Activated CD4-positive, alpha-beta memory T cell treated with anti-CD3 and anti-CD28 coated beads, Interleukin-2, amount 10 ng/mL, durations not matched to agents 7 days and 5 days (primary cell): Measurements from ENCODE around the gene HSD3B7. TPM values are rescaled to one million over a fixed set of nuclear protein-coding genes. Genes with fewer than 3 reads are reported as not detected.
"Not testable (repeated sequence)": the region's sequence is repeated elsewhere in the genome, so short reads cannot be mapped to it uniquely, and the experiment has no call there.

Experiments used
- CTCF ChIA-PET: fragments of 350-600 bp; sonication (Branson Sonifier 250); formaldehyde crosslinking; loops from one replicate; lab custom pipeline; 2021; ENCODE audit warnings: antibody characterized with exemption, inconsistent platforms; lab: Charles Lee
- POLR2A ChIA-PET: fragments of 350-600 bp; sonication (Branson Sonifier 250); formaldehyde crosslinking; loops from one replicate; lab custom pipeline; 2021; ENCODE audit warnings: antibody characterized with exemption; lab: Charles Lee
- DNase-seq: peaks from one replicate; pipeline ENCODE4 v3.0.0-alpha.2; 2020
- H3K27ac Mint-ChIP-seq: one replicate; pipeline ENCODE4 v1.8.0; 2021; ENCODE audit warnings: mild to moderate bottlenecking, mixed read lengths
- H3K27me3 Mint-ChIP-seq: one replicate; pipeline ENCODE4 v1.8.0; 2021; ENCODE audit warnings: mixed read lengths
- H3K36me3 Mint-ChIP-seq: one replicate; pipeline ENCODE4 v1.8.0; 2021; ENCODE audit warnings: low read depth, mixed read lengths
- H3K4me1 Mint-ChIP-seq: one replicate; pipeline ENCODE4 v1.8.0; 2021; ENCODE audit warnings: mixed read lengths
- H3K4me3 Mint-ChIP-seq: one replicate; pipeline ENCODE4 v1.8.0; 2021; ENCODE audit warnings: mild to moderate bottlenecking, mixed read lengths
- H3K9me3 Mint-ChIP-seq: one replicate; pipeline ENCODE4 v1.8.0; 2021; ENCODE audit warnings: mixed read lengths
- total RNA-seq, 2 experiments: library from RNA; stranded (reverse); gene quantifications; one replicate each; pipeline ENCODE4 v1.2.3, GENCODE V29; 2021

The HSD3B7 gene
- total RNA-seq = 1 to 10 TPM; 7.1 to 7.5 TPM

DNA sequence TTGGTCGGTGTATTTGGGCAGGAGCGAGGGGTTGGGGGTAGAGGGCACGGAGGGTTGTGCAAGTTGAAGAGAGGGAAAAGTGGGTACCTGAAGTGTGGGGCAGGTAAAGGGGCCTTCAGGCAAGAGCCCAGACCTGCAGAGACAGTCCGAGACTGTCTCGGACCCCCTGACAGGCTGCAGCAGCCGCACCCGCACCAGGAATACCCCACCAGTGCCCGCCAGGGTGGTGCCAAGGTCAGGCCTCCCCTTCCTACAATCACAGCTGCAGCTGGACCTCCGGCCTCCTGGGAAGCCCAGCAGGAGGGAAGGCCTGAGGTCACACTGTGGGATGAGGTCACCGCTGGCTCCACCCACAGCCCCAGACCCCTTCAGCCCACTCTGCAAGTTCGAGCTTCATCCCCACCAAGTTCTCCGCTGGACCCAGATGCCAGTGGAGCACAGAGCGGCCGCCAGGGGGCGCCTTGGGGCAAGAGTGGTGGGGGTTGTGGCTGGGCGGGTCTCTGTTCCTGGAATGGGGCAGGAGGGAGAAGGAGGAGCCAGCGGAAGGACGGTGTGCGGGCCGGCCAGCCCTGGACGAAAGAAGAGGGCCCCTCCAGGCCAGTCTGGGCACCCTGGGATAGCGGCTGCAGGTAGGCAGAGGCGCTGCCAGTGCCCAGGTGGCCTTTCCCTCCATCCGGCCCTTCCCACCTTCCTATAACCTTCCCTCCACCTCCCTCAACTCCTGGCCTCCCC, at the start of gene HSD3B7:
Gene HSD3B7 (plus strand): TSS at position 539 of the 732 bp plus-strand sequence. CDS start 452 bp downstream, outside the sequence.
- Mint-ChIP-seq H3K9me3 (no peaks in the 10 kb centered on the region), H3K27ac (no peak within 1 kb of the TSS), H3K36me3 (peaks cover 21% of the 10 kb centered on the region), H3K4me3 (peak within 1 kb of the TSS; percentile 39), H3K4me1 (peaks cover 14% of the 10 kb centered on the region), H3K27me3 (no peaks in the 10 kb centered on the region)
- POLR2A ChIA-PET = interaction anchor here (0.6 to 2.0 kb wide), 9 partner anchors 9 to 884 kb away, joined by 3 to 9 read pairs (median 5); partner anchors contain the start of genes FUS, KAT8, SETD1A and ZNF646
- peak; percentile 85 for DNase-seq
- CTCF ChIA-PET = interaction anchor here (0.6 to 4.1 kb wide), 21 partner anchors 10 to 1152 kb away, joined by 3 to 36 read pairs (median 4); partner anchors contain the start of genes KAT8, VKORC1, ZNF646 and ZNF668

DNA sequence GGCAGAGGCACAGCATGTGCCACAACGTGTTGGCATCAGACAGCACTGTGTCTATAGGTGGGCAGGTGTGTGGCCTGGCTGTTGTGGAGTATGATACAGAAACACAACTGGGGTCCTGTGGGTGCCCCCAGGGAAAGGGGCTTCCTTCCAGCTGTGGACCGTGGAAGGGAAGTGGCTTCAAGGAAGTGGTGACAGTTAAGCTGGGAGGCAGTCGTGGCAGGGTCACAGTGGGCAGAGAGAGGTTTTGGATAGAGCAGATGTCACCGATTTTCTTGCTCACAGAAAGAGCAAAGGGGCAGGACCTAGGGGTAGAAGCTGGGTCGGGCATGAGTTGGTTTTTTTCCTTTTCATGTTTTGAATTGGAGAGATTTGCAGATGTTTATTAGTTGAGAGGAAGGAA, 47.3 kb upstream of the HSD3B7 start:
- ChIA-PET POLR2A (no interaction called here), CTCF (interaction anchor here (1.2 to 1.9 kb wide), 2 partner anchors 13 to 93 kb away, joined by 3 to 9 read pairs; no protein-coding TSS in a partner anchor)
- no peak overlapping the region for H3K4me3 Mint-ChIP-seq
- H3K36me3 Mint-ChIP-seq = peaks cover 16% of the 10 kb centered on the region
- H3K27me3 Mint-ChIP-seq = no peaks in the 10 kb centered on the region
- H3K27ac Mint-ChIP-seq = peak overlapping the region; percentile 72
- H3K4me1 Mint-ChIP-seq = peaks cover 44% of the 10 kb centered on the region
- no peaks in the 10 kb centered on the region for H3K9me3 Mint-ChIP-seq
- no peak for DNase-seq

GRCh38 chr16:30939571-30939970, 45.4 kb upstream of the HSD3B7 start:
- CTCF ChIA-PET = interaction anchor here (0.9 to 4.5 kb wide), 6 partner anchors 11 to 125 kb away, joined by 3 to 94 read pairs (median 26); no protein-coding TSS in a partner anchor
- H3K9me3 Mint-ChIP-seq, DNase-seq, H3K27me3 Mint-ChIP-seq, H3K27ac Mint-ChIP-seq, POLR2A ChIA-PET, H3K4me3 Mint-ChIP-seq: not testable (repeated sequence)
- H3K36me3 Mint-ChIP-seq = peaks cover 26% of the 10 kb centered on the region
- peaks cover 48% of the 10 kb centered on the region for H3K4me1 Mint-ChIP-seq

- Mint-ChIP-seq H3K9me3 (no peaks in the 10 kb centered on the region), H3K4me3 (peak overlapping the region; percentile 64), H3K27me3 (no peaks in the 10 kb centered on the region), H3K27ac (peak overlapping the region; percentile 68), H3K36me3 (peaks cover 29% of the 10 kb centered on the region), H3K4me1 (peaks cover 38% of the 10 kb centered on the region)
- CTCF ChIA-PET = interaction anchor here (0.6 to 4.5 kb wide), 24 partner anchors 9 to 290 kb away, joined by 3 to 94 read pairs (median 4); partner anchors contain the start of genes KAT8 and PHKG2
- POLR2A ChIA-PET = interaction anchor here (1.2 to 2.9 kb wide), 5 partner anchors 8 to 238 kb away, joined by 3 to 18 read pairs (median 6); partner anchors contain the start of genes FUS, ORAI3 and SETD1A
- peak; percentile 81 for DNase-seq
Observed at GRCh38 chr16:30941600-30942425, 43.2 kb upstream of the HSD3B7 start.

- Mint-ChIP-seq H3K4me1 (peaks cover 33% of the 10 kb centered on the region), H3K9me3 (no peaks in the 10 kb centered on the region), H3K27me3 (no peaks in the 10 kb centered on the region), H3K4me3 (peak overlapping the region; percentile 64), H3K36me3 (peaks cover 29% of the 10 kb centered on the region), H3K27ac (peak overlapping the region; percentile 68)
- no peak for DNase-seq
- ChIA-PET POLR2A (interaction anchor here (1.2 to 2.9 kb wide), 4 partner anchors 7 to 238 kb away, joined by 5 to 18 read pairs (median 6); partner anchors contain the start of genes FUS, ORAI3 and SETD1A), CTCF (interaction anchor here (0.6 to 4.5 kb wide), 21 partner anchors 7 to 291 kb away, joined by 3 to 94 read pairs (median 5); partner anchors contain the start of genes KAT8 and PHKG2)
Observed at GRCh38 chr16:30942426-30942806, 42.6 kb upstream of the HSD3B7 start.

- Mint-ChIP-seq H3K27ac (no peak overlapping the region), H3K27me3 (no peaks in the 10 kb centered on the region), H3K9me3 (no peaks in the 10 kb centered on the region), H3K4me1 (peaks cover 30% of the 10 kb centered on the region), H3K36me3 (peaks cover 25% of the 10 kb centered on the region), H3K4me3 (no peak overlapping the region)
- DNase-seq = no peak
- ChIA-PET POLR2A (no interaction called here), CTCF (interaction anchor here (0.8 to 2.7 kb wide), 5 partner anchors 9 to 99 kb away, joined by 3 to 16 read pairs (median 4); no protein-coding TSS in a partner anchor)
Observed at GRCh38 chr16:30944352-30944751, 40.7 kb upstream of the HSD3B7 start.

GRCh38 chr16:30946671-30947540, 38.1 kb upstream of the HSD3B7 start:
- Mint-ChIP-seq H3K4me3 (peak overlapping the region; percentile 30), H3K4me1 (peaks cover 38% of the 10 kb centered on the region), H3K27me3 (no peaks in the 10 kb centered on the region), H3K9me3 (no peaks in the 10 kb centered on the region), H3K36me3 (peaks cover 32% of the 10 kb centered on the region), H3K27ac (no peak overlapping the region)
- ChIA-PET POLR2A (no interaction called here), CTCF (no interaction called here)
- no peak for DNase-seq

- Mint-ChIP-seq H3K4me1 (peaks cover 32% of the 10 kb centered on the region), H3K36me3 (peaks cover 30% of the 10 kb centered on the region), H3K4me3 (no peak overlapping the region), H3K27ac (no peak overlapping the region), H3K9me3 (no peaks in the 10 kb centered on the region), H3K27me3 (no peaks in the 10 kb centered on the region)
- POLR2A ChIA-PET = interaction anchor here (0.9 kb wide), 1 partner anchor 195 kb away, joined by 3 read pairs; no protein-coding TSS in a partner anchor
- CTCF ChIA-PET = no interaction called here
- no peak for DNase-seq
Observed at GRCh38 chr16:30947541-30947858, 37.5 kb upstream of the HSD3B7 start.

DNA sequence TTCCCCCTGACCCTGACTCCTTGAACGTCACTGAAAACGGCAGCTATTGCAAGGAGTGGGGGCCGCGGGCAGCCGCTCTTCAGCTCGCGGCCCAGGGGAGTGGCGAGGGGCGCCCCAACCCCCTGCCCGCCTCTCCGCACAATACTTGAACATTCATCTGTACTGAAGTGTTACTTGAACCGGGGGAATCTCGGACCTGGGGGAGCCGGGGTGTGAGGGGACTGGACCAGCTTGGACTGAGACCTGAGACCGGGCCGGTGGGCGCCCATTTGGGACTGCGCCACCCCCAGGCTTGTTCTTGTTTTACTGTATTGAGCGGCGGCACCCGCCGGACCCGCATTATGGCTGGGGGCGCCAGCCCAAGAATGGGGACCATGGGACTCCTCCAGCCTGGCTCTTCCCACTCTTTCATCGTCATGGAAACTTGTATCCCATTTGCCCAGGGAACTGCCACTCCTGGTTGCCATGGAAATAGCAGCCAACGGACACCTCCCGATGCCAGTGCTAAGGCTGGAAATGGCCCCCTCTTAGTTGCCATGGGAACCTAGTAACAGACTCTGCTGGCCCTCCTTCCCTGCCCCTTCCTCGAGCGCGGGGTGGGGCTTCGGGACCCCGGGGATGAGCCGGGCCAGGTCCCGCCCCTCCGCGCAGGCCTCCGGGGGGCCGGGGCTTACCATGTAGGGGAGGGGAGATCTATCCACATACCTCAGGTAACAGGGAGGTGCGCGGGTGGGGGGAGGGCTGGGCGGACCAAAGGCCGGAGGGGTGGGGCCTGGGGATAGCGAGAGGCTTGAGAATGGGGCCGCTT, 36.9 kb upstream of the HSD3B7 start:
- DNase-seq = no peak
- ChIA-PET POLR2A (interaction anchor here (0.9 kb wide), 1 partner anchor 194 kb away, joined by 3 read pairs; no protein-coding TSS in a partner anchor), CTCF (no interaction called here)
- Mint-ChIP-seq H3K4me3 (no peak overlapping the region), H3K27me3 (no peaks in the 10 kb centered on the region), H3K36me3 (peaks cover 25% of the 10 kb centered on the region), H3K4me1 (peaks cover 27% of the 10 kb centered on the region), H3K9me3 (no peaks in the 10 kb centered on the region), H3K27ac (no peak overlapping the region)

DNA sequence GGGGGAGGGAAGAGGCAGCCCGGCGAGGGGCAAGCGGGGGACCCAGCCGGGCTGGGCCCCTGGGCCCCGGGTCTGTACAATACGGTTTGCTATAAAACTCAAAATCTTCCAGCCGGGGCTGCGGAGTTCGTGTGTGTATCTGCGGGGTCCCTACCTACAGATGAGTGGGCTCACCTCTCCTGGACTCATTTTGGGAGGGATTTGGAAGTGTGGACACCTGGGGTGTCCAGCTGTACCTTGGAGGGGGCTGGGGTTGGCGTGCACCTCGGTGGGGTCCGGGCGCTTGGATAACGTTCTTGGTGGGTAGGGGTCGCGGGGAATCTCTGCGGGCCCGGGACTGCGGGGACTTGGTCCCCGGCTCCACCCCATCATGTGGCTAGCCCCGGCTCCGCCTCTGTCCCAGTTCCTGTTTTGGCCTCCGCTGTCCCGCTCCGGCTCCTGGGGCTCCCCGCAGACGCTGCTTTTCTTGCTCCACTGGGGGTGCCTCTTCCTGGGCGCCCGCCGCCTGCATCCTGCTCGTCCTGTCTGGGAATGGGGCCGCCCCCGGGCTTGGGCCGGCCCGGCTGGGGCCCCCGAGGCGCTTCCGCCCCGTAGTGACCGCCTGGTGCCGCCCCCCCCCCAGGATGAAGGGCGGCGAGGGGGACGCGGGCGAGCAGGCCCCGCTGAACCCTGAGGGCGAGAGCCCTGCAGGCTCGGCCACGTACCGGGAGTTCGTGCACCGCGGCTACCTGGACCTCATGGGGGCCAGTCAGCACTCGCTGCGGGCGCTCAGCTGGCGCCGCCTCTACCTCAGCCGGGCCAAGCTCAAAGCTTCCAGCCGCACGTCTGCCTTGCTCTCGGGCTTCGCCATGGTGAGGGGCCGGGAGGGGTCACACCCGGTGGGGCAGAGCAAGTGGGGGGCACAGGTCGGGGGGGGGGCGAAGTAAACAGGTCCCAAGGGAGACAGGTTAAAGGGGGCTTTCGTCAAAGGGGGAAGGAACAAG, 36.0 kb upstream of the HSD3B7 start, which contains the start of gene ORAI3:
Gene ORAI3 (plus strand): TSS at position 402 of the 983 bp plus-strand sequence. CDS start 222 bp downstream, at position 624.
- Mint-ChIP-seq H3K27ac (peak within 1 kb of the TSS; percentile 77), H3K9me3 (no peaks in the 10 kb centered on the region), H3K36me3 (peaks cover 27% of the 10 kb centered on the region), H3K4me1 (peaks cover 31% of the 10 kb centered on the region), H3K27me3 (no peaks in the 10 kb centered on the region), H3K4me3 (peak within 1 kb of the TSS; percentile 83)
- ChIA-PET CTCF (interaction anchor here (0.7 to 3.5 kb wide), 9 partner anchors 8 to 920 kb away, joined by 3 to 32 read pairs (median 5); no protein-coding TSS in a partner anchor), POLR2A (interaction anchor here (0.6 to 2.4 kb wide), 9 partner anchors 8 to 231 kb away, joined by 3 to 18 read pairs (median 5); partner anchors contain the start of genes FUS, SETD1A, ZNF646 and ZNF668)
- peak; percentile 62 for DNase-seq
